Testis (tissue), 2 donors: ENCODE measurements around the gene ITM2C.

Experiments used
- CTCF ChIP-seq, 3 experiments: fragments of 450-650 bp in 2 of 3; fragments of 200-600 bp in 1 of 3; sonication (generic) in 1 of 3; IDR thresholded peaks; one replicate each; pipeline ENCODE4 v1.5.1; 2016 to 2019; ENCODE audit warnings: antibody characterized with exemption in 3 of 3, mild to moderate bottlenecking in 2 of 3, moderate library complexity in 1 of 3
- POLR2A ChIP-seq: fragments of 450-650 bp; IDR thresholded peaks from one replicate; pipeline ENCODE4 v1.6.1; 2017; ENCODE audit warnings: antibody characterized with exemption, mild to moderate bottlenecking, moderate library complexity

GRCh38 chr2:230823264-230823964 lies 41.3 kb upstream of the ITM2C start:
- TF ChIP-seq CTCF (IDR thresholded peaks at IDR 0.05), result no peak
- no peak for TF ChIP-seq POLR2A
